ENCODE data around the gene SDC3. TPM values are rescaled to one million over a fixed set of nuclear protein-coding genes. Genes with fewer than 3 reads are reported as not detected.

Gene SDC3
- total and polyA plus RNA-seq, 2 donors (not counting 1 experiment from before 2014, with no cell fraction given) = 0.30 to 4.6 TPM

- Mint-ChIP-seq H3K9me3 (ENCODE audit: insufficient read depth) (no peaks in the 10 kb centered on the region), H3K27me3 (peaks cover 27% of the 10 kb centered on the region), H3K27ac (no peak overlapping the region), H3K4me1 (peaks cover 8% of the 10 kb centered on the region), H3K4me3 (no peak overlapping the region)
- Histone ChIP-seq H3K27me3 (replicated peaks in 1 of 4; ENCODE audit: control extremely low read depth in 1 of 4, control insufficient read depth in 3 of 4, insufficient read depth in 4 of 4, low read length in 3 of 4) (peaks cover 0 to 31% (median 8%) of the 10 kb centered on the region in 4 experiments), H3K79me2 (ENCODE audit: control insufficient read depth, insufficient read depth, low read length) (no peaks in the 10 kb centered on the region), H2AFZ (ENCODE audit: insufficient read depth, low read depth, low read length, poor library complexity, severe bottlenecking) (no peak overlapping the region), H3K4me3 (ENCODE audit: control extremely low read depth in 1 of 5, extremely low read depth in 1 of 5, insufficient read depth in 1 of 5, low read depth in 2 of 5, low read length in 4 of 5) (no peak overlapping the region), H3K36me3 (replicated peaks in 1 of 2; ENCODE audit: control extremely low read depth in 1 of 2, control insufficient read depth in 1 of 2, extremely low read depth in 1 of 2, insufficient read depth in 2 of 2, low read length in 1 of 2) (no peaks in the 10 kb centered on the region), H3K4me2 (replicated peaks; ENCODE audit: low read depth, low read length, poor library complexity, severe bottlenecking) (no peak overlapping the region), H3K27ac (ENCODE audit: low read length in 2 of 2) (no peak overlapping the region), H3K4me1 (ENCODE audit: control insufficient read depth in 2 of 2, insufficient read depth in 2 of 2, low read length in 2 of 2) (peaks cover 5 to 12% of the 10 kb centered on the region in 2 donors), H3K9ac (ENCODE audit: low read length) (no peak overlapping the region), H3K9me3 (ENCODE audit: control extremely low read depth in 1 of 3, control insufficient read depth in 2 of 3, insufficient read depth in 1 of 3, low read length in 2 of 3) (peaks cover 0 to 5% (median 0%) of the 10 kb centered on the region in 3 donors), H4K20me1 (ENCODE audit: control insufficient read depth, insufficient read depth, low read length, poor library complexity, severe bottlenecking) (no peaks in the 10 kb centered on the region)
- intact Hi-C loops (cut with micrococcal nuclease) = no loop called here
- ATAC-seq (ENCODE audit: low read depth) (no peak), DNase-seq (no peak)
- TF ChIP-seq EZH2 (IDR thresholded peaks at IDR 0.05; ENCODE audit: borderline replicate concordance, insufficient read depth, low read depth, low read length, poor library complexity, severe bottlenecking) (no peak), CTCF (IDR thresholded peaks at IDR 0.05) (no peak)
- CTCF ChIA-PET = interaction anchor here (1.5 kb wide), 1 partner anchor 17 kb away, joined by 3 read pairs; no protein-coding TSS in a partner anchor
- POLR2A ChIA-PET = no interaction called here
- 79% methylated on average over 9 of the region's 10 CpGs for WGBS (ENCODE audit: insufficient coverage)
These were observed 20.9 kb downstream of the SDC3 start for GRCh38 chr1:30887485-30888315.

All from B cell (primary cell).